ENCODE results near the gene FBXL20. TPM values are rescaled to one million over a fixed set of nuclear protein-coding genes. Genes with fewer than 3 reads are reported as not detected.

The FBXL20 gene
- total RNA-seq, 2 donors from 2014 or later, result 15.6 to 18.1 TPM

DNA sequence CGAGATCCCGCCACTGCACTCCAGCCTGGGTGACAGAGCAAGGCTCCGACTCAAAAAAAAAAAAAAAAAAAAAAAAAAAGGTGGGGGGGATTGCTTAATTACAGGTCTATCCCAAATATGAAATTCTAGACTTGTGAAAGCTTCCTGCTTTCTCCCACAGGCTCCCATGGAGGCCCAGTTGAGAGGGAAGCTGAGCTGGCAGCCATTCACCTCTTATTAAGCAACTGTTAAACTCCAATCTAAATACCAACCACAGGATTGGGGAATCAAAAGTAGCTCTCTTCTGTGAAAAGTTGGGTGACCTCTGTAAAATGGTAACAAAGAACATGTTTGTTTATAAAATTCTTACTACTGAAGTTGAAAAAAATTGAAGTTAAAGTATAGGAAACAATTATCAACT lies 129.9 kb downstream of the FBXL20 start:
- Mint-ChIP-seq H3K9me3 (no peaks in the 10 kb centered on the region), H3K4me3 (no peak overlapping the region)
- 89% methylated on average over 3 of the region's 3 CpGs; no CpG with 5 or more reads in 1 of the 2 experiments for WGBS, 2 experiments (ENCODE audit: insufficient coverage in 1 of 2, insufficient read length in 1 of 2)

DNA sequence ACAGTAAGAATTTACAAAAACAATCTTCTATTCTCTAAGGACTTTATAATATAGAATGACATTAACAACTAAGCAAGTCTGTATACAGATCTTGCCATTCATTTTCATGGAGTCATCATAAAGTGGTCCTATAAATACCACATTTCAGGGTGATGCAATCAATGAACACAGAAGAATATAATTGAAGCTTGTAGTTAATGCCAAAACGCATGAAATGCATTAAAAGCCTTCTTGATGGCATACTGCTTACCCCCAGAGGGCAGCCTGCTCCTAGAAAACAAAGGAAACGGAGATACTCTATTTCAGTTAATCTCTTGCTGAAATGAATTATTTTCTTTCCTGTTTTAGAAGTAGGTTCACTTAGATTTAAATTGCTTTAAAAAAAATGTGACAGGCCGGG lies 130.5 kb downstream of the FBXL20 start:
- H3K27ac Mint-ChIP-seq, result no peak overlapping the region
- Histone ChIP-seq H3K36me3 (ENCODE audit: control insufficient read depth, insufficient read depth, low read length) (peaks cover 14% of the 10 kb centered on the region), H3K4me1 (ENCODE audit: control insufficient read depth, insufficient read depth, low read length) (no peaks in the 10 kb centered on the region), H3K9ac (ENCODE audit: extremely low read depth, low read length, poor library complexity, severe bottlenecking) (no peak overlapping the region), H3K9me3 (ENCODE audit: control insufficient read depth, low read length) (no peaks in the 10 kb centered on the region), H3K27ac (ENCODE audit: low read depth, low read length) (no peak overlapping the region), H3K27me3 (ENCODE audit: control insufficient read depth, insufficient read depth, low read length, poor library complexity, severe bottlenecking) (no peaks in the 10 kb centered on the region), H3K4me3 (ENCODE audit: low read length) (no peak overlapping the region)
- H3K36me3 Mint-ChIP-seq (ENCODE audit: low read depth), result peaks cover 40% of the 10 kb centered on the region
- DNase-seq, result peak; percentile 63
- TF ChIP-seq CTCF (conservative IDR thresholded peaks at IDR 0.05), result peak; percentile 72
- no peaks in the 10 kb centered on the region for H3K27me3 Mint-ChIP-seq (ENCODE audit: insufficient read depth)
- 58 to 62% methylated on average over 3 of the region's 3 CpGs for WGBS, 2 experiments (ENCODE audit: insufficient coverage in 1 of 2, insufficient read length in 1 of 2)
- no peak overlapping the region for H3K4me3 Mint-ChIP-seq
- peaks cover 9% of the 10 kb centered on the region for H3K4me1 Mint-ChIP-seq
- H3K9me3 Mint-ChIP-seq, result no peaks in the 10 kb centered on the region

More for the DNA sequence above, 129.9 kb downstream of the FBXL20 start:
- no peak for DNase-seq
- H3K9ac ChIP-seq (ENCODE audit: extremely low read depth, low read length, poor library complexity, severe bottlenecking), result no peak overlapping the region
- H3K27me3 ChIP-seq (ENCODE audit: control insufficient read depth, insufficient read depth, low read length, poor library complexity, severe bottlenecking), result no peaks in the 10 kb centered on the region
- no peaks in the 10 kb centered on the region for H3K4me1 ChIP-seq (ENCODE audit: control insufficient read depth, insufficient read depth, low read length)
- no peak overlapping the region for H3K27ac Mint-ChIP-seq
- peaks cover 40% of the 10 kb centered on the region for H3K36me3 Mint-ChIP-seq (ENCODE audit: low read depth)
- no peaks in the 10 kb centered on the region for H3K9me3 ChIP-seq (ENCODE audit: control insufficient read depth, low read length)
- H3K4me3 ChIP-seq (ENCODE audit: low read length), result no peak overlapping the region
- H3K27me3 Mint-ChIP-seq (ENCODE audit: insufficient read depth), result no peaks in the 10 kb centered on the region
- no peak overlapping the region for H3K27ac ChIP-seq (ENCODE audit: low read depth, low read length)
- peaks cover 14% of the 10 kb centered on the region for H3K36me3 ChIP-seq (ENCODE audit: control insufficient read depth, insufficient read depth, low read length)
- no peak for TF ChIP-seq CTCF (conservative IDR thresholded peaks at IDR 0.05)
- peaks cover 9% of the 10 kb centered on the region for H3K4me1 Mint-ChIP-seq

- TF ChIP-seq CTCF (conservative IDR thresholded peaks at IDR 0.05), result no peak
- Mint-ChIP-seq H3K9me3 (no peaks in the 10 kb centered on the region), H3K4me1 (no peaks in the 10 kb centered on the region), H3K27ac (no peak overlapping the region), H3K36me3 (ENCODE audit: low read depth) (peaks cover 55% of the 10 kb centered on the region), H3K4me3 (no peak overlapping the region), H3K27me3 (ENCODE audit: insufficient read depth) (no peaks in the 10 kb centered on the region)
- 92 to 100% methylated on average over 4 to 5 of the region's 5 CpGs for WGBS, 2 experiments (ENCODE audit: insufficient coverage in 1 of 2, insufficient read length in 1 of 2)
- Histone ChIP-seq H3K4me3 (ENCODE audit: low read length) (no peak overlapping the region), H3K9ac (ENCODE audit: extremely low read depth, low read length, poor library complexity, severe bottlenecking) (no peak overlapping the region), H3K4me1 (ENCODE audit: control insufficient read depth, insufficient read depth, low read length) (no peaks in the 10 kb centered on the region), H3K36me3 (ENCODE audit: control insufficient read depth, insufficient read depth, low read length) (peaks cover 33% of the 10 kb centered on the region), H3K9me3 (ENCODE audit: control insufficient read depth, low read length) (no peaks in the 10 kb centered on the region), H3K27me3 (ENCODE audit: control insufficient read depth, insufficient read depth, low read length, poor library complexity, severe bottlenecking) (no peaks in the 10 kb centered on the region), H3K27ac (ENCODE audit: low read depth, low read length) (no peak overlapping the region)
- DNase-seq, result no peak
Measured at GRCh38 chr17:39264119-39264518, 137.3 kb downstream of the FBXL20 start.

All from endodermal cell (in vitro differentiated cells).